ENCODE measurements around the gene MCM7.

DNA sequence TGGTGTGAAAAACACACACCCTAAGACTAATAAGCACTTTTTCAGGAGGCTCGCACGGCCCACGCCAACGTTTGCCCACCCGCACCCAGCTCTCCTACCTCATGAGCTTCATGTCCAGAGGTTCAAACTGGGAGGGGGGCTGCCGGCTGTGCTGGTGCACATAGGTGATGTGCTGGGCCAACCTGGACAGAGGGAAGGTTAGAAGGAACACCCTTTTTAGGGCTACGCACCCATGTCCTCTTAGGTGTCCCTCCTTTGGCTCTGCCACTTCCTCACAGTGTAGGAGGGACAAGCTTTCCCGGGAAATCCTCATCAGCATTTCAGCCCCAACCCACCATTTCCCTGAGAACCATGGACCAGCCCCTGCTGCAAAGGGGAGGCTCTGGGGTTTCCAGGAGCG is 5.9 kb downstream of the MCM7 start:
- TF ChIP-seq POLR2A (IDR thresholded peaks at IDR 0.05) = no peak
- TF ChIP-seq, protein P1, sequence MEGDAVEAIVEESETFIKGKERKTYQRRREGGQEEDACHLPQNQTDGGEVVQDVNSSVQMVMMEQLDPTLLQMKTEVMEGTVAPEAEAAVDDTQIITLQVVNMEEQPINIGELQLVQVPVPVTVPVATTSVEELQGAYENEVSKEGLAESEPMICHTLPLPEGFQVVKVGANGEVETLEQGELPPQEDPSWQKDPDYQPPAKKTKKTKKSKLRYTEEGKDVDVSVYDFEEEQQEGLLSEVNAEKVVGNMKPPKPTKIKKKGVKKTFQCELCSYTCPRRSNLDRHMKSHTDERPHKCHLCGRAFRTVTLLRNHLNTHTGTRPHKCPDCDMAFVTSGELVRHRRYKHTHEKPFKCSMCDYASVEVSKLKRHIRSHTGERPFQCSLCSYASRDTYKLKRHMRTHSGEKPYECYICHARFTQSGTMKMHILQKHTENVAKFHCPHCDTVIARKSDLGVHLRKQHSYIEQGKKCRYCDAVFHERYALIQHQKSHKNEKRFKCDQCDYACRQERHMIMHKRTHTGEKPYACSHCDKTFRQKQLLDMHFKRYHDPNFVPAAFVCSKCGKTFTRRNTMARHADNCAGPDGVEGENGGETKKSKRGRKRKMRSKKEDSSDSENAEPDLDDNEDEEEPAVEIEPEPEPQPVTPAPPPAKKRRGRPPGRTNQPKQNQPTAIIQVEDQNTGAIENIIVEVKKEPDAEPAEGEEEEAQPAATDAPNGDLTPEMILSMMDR (IDR thresholded peaks at IDR 0.05) = no peak
